ENCODE data around the gene CCDC63.

- TF ChIP-seq CTCF (IDR thresholded peaks at IDR 0.05): no peak
- TF ChIP-seq POLR2A (IDR thresholded peaks at IDR 0.05): no peak
- no peak for TF ChIP-seq EP300 (IDR thresholded peaks at IDR 0.05)
- no peak for TF ChIP-seq POLR2AphosphoS5 (IDR thresholded peaks at IDR 0.05)
These were observed 25.3 kb downstream of the CCDC63 start for GRCh38 chr12:110872100-110872499.

Data from gastroesophageal sphincter (tissue), 3 donors.